Activated CD4-positive, alpha-beta T cell treated with anti-CD3 and anti-CD28 coated beads, Interleukin-10, Interleukin-2, amounts not matched to agents 100 ng/mL and 50 ng/mL, durations not matched to agents 16 hours and 8 hours (primary cell): ENCODE results near the gene SPEG.
A peak's percentile ranks its signal among the peaks of the same experiment; 100 is the strongest.

Source experiments
- DNase-seq: peaks from one replicate; pipeline ENCODE4 v3.0.0-alpha.2; 2020

The SPEG gene

GRCh38 chr2:219517954-219518778, 83.5 kb downstream of the SPEG start:
- no peak for DNase-seq

- DNase-seq = no peak
These were observed 84.9 kb downstream of the SPEG start for GRCh38 chr2:219519526-219519916.

GRCh38 chr2:219520079-219520478, 85.4 kb downstream of the SPEG start:
- no peak for DNase-seq

- DNase-seq = no peak
These were observed 86.6 kb downstream of the SPEG start for GRCh38 chr2:219521066-219521880.

- no peak for DNase-seq
These were observed 87.7 kb downstream of the SPEG start for GRCh38 chr2:219522111-219523030.

GRCh38 chr2:219523031-219523671, 88.5 kb downstream of the SPEG start:
- no peak for DNase-seq

- DNase-seq = no peak
These were observed 90.2 kb downstream of the SPEG start for GRCh38 chr2:219524817-219525216.

- no peak for DNase-seq
These were observed 91.0 kb downstream of the SPEG start for GRCh38 chr2:219525533-219526232.

- DNase-seq = no peak
These were observed 91.9 kb downstream of the SPEG start for GRCh38 chr2:219526320-219527075.

- no peak for DNase-seq
These were observed 92.4 kb downstream of the SPEG start for GRCh38 chr2:219527076-219527394.

GRCh38 chr2:219527472-219527871, 92.8 kb downstream of the SPEG start:
- DNase-seq = no peak

GRCh38 chr2:219530048-219530963, 95.7 kb downstream of the SPEG start:
- DNase-seq = peak; percentile 88

- no peak for DNase-seq
These were observed 97.2 kb downstream of the SPEG start for GRCh38 chr2:219531639-219532377.

- no peak for DNase-seq
These were observed 97.7 kb downstream of the SPEG start for GRCh38 chr2:219532378-219532649.

- no peak for DNase-seq
These were observed 99.5 kb downstream of the SPEG start for GRCh38 chr2:219533930-219534661.

GRCh38 chr2:219536425-219536824, 101.8 kb downstream of the SPEG start:
- DNase-seq = no peak

- no peak for DNase-seq
These were observed 102.3 kb downstream of the SPEG start for GRCh38 chr2:219536967-219537366.

GRCh38 chr2:219537657-219538488, 103.2 kb downstream of the SPEG start:
- no peak for DNase-seq
